ENCODE data around the gene ACVRL1.
A peak's percentile ranks its signal among the peaks of the same experiment; 100 is the strongest.

DNA sequence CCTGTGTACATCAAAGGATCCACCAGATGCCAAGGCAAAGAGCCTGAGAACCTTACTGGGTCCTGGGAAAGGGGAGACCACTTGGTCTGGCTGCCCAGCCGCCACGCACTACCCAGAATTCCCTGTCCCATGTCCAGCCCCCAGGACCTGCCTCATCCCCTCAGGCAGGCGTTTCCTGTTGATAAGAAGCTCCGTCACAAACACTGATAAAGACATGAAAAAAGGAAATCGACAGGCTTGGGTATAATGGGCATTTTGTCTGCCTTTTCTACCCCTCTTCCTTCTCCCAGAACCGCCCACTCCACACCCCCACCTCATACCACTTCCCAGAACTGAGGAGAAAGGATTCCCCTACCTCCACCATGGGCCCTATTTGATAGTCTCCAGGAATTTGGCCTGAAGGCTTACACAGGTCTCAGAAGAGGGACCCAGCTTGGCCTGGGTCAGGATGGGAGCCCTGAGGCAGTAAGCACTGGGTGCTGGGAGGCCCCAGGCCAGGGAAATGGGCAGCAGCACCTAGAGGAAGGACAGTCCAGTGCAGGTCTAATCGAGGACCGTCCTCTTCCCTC is 18.8 kb downstream of the ACVRL1 start:
- TF ChIP-seq KDM1A (IDR thresholded peaks at IDR 0.05) (0 out of 4 replicates have a peak, but pooled peaks of 1 of the 2 experiments have one; percentile 8), POLR2AphosphoS5 (IDR thresholded peaks at IDR 0.05; ENCODE audit: control insufficient read depth, insufficient read depth, low read depth, low read length) (peak; percentile 26; the same call in 1 of the 2 replicates), SAFB2 (IDR thresholded peaks at IDR 0.05; ENCODE audit: borderline replicate concordance, low read depth, low read length, severe bottlenecking) (no peak), ZNF644 (tag; IDR thresholded peaks at IDR 0.05; ENCODE audit: low read depth) (no peak), SIRT6 (IDR thresholded peaks at IDR 0.05; ENCODE audit: low read depth, low read length) (no peak)
- TF ChIP-seq, protein P1, sequence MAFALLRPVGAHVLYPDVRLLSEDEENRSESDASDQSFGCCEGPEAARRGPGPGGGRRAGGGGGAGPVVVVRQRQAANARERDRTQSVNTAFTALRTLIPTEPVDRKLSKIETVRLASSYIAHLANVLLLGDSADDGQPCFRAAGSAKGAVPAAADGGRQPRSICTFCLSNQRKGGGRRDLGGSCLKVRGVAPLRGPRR (CRISPR knock-in tag; IDR thresholded peaks at IDR 0.05) = no peak
- TF ChIP-seq, protein P2, sequence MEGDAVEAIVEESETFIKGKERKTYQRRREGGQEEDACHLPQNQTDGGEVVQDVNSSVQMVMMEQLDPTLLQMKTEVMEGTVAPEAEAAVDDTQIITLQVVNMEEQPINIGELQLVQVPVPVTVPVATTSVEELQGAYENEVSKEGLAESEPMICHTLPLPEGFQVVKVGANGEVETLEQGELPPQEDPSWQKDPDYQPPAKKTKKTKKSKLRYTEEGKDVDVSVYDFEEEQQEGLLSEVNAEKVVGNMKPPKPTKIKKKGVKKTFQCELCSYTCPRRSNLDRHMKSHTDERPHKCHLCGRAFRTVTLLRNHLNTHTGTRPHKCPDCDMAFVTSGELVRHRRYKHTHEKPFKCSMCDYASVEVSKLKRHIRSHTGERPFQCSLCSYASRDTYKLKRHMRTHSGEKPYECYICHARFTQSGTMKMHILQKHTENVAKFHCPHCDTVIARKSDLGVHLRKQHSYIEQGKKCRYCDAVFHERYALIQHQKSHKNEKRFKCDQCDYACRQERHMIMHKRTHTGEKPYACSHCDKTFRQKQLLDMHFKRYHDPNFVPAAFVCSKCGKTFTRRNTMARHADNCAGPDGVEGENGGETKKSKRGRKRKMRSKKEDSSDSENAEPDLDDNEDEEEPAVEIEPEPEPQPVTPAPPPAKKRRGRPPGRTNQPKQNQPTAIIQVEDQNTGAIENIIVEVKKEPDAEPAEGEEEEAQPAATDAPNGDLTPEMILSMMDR (IDR thresholded peaks at IDR 0.05 in 2 of 3, conservative IDR thresholded peaks at IDR 0.05 in 1 of 3; ENCODE audit: insufficient read depth in 2 of 3, low read depth in 1 of 3, low read length in 3 of 3) = no peak
- TF ChIP-seq, protein P3, sequence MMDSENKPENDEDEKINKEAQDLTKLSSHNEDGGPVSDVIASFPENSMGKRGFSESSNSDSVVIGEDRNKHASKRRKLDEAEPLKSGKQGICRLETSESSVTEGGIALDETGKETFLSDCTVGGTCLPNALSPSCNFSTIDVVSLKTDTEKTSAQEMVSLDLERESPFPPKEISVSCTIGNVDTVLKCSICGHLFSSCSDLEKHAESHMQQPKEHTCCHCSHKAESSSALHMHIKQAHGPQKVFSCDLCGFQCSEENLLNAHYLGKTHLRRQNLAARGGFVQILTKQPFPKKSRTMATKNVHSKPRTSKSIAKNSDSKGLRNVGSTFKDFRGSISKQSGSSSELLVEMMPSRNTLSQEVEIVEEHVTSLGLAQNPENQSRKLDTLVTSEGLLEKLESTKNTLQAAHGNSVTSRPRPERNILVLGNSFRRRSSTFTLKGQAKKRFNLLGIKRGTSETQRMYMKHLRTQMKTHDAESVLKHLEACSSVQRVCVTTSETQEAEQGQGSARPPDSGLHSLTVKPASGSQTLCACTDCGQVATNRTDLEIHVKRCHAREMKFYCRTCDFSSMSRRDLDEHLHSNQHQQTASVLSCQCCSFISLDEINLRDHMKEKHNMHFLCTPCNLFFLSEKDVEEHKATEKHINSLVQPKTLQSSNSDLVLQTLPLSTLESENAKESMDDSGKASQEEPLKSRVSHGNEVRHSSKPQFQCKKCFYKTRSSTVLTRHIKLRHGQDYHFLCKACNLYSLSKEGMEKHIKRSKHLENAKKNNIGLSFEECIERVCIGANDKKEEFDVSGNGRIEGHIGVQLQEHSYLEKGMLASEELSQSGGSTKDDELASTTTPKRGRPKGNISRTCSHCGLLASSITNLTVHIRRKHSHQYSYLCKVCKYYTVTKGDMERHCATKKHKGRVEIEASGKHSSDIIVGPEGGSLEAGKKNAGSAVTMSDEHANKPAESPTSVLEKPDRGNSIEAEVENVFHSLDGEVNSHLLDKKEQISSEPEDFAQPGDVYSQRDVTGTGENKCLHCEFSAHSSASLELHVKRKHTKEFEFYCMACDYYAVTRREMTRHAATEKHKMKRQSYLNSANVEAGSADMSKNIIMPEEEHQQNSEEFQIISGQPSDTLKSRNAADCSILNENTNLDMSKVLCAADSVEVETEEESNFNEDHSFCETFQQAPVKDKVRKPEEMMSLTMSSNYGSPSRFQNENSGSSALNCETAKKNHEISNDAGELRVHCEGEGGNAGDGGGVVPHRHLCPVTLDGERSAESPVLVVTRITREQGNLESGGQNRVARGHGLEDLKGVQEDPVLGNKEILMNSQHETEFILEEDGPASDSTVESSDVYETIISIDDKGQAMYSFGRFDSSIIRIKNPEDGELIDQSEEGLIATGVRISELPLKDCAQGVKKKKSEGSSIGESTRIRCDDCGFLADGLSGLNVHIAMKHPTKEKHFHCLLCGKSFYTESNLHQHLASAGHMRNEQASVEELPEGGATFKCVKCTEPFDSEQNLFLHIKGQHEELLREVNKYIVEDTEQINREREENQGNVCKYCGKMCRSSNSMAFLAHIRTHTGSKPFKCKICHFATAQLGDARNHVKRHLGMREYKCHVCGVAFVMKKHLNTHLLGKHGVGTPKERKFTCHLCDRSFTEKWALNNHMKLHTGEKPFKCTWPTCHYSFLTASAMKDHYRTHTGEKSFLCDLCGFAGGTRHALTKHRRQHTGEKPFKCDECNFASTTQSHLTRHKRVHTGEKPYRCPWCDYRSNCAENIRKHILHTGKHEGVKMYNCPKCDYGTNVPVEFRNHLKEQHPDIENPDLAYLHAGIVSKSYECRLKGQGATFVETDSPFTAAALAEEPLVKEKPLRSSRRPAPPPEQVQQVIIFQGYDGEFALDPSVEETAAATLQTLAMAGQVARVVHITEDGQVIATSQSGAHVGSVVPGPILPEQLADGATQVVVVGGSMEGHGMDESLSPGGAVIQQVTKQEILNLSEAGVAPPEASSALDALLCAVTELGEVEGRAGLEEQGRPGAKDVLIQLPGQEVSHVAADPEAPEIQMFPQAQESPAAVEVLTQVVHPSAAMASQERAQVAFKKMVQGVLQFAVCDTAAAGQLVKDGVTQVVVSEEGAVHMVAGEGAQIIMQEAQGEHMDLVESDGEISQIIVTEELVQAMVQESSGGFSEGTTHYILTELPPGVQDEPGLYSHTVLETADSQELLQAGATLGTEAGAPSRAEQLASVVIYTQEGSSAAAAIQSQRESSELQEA (IDR thresholded peaks at IDR 0.05; ENCODE audit: low read depth) = no peak
